CD4-positive, alpha-beta T cell treated with Interleukin-17A for 4 hours (primary cell): ENCODE measurements around the gene HIBADH.
"Not testable (repeated sequence)": the region's sequence is repeated elsewhere in the genome, so short reads cannot be mapped to it uniquely, and the experiment has no call there.

Experiments
- DNase-seq: peaks from one replicate; pipeline ENCODE4 v3.0.0-alpha.2; 2020; ENCODE audit warnings: mixed read lengths

Gene HIBADH

GRCh38 chr7:27533652-27534081 lies 129.0 kb downstream of the HIBADH start:
- DNase-seq: no peak

- no peak for DNase-seq
Observed at GRCh38 chr7:27532314-27532713, 130.4 kb downstream of the HIBADH start.

- no peak for DNase-seq
Observed at GRCh38 chr7:27527348-27527714, 135.4 kb downstream of the HIBADH start.

- no peak for DNase-seq
Observed at GRCh38 chr7:27526611-27527347, 135.9 kb downstream of the HIBADH start.

GRCh38 chr7:27526131-27526530 lies 136.6 kb downstream of the HIBADH start:
- no peak for DNase-seq

GRCh38 chr7:27523321-27523720 lies 139.4 kb downstream of the HIBADH start:
- no peak for DNase-seq

GRCh38 chr7:27522566-27522965 lies 140.1 kb downstream of the HIBADH start:
- DNase-seq: no peak

GRCh38 chr7:27520815-27521790 lies 141.6 kb downstream of the HIBADH start:
- no peak for DNase-seq

GRCh38 chr7:27519793-27520469 lies 142.8 kb downstream of the HIBADH start:
- no peak for DNase-seq

GRCh38 chr7:27518561-27519350 lies 143.9 kb downstream of the HIBADH start:
- no peak for DNase-seq

GRCh38 chr7:27516421-27516820 lies 146.3 kb downstream of the HIBADH start:
- DNase-seq: no peak

- no peak for DNase-seq
Observed at GRCh38 chr7:27515933-27516332, 146.8 kb downstream of the HIBADH start.

- DNase-seq: no peak
Observed at GRCh38 chr7:27514861-27515260, 147.8 kb downstream of the HIBADH start.

GRCh38 chr7:27513885-27514284 lies 148.8 kb downstream of the HIBADH start:
- DNase-seq: no peak

- not testable (repeated sequence) for DNase-seq
Observed at GRCh38 chr7:27511370-27511769, 151.3 kb downstream of the HIBADH start.

- no peak for DNase-seq
Observed at GRCh38 chr7:27510541-27510940, 152.1 kb downstream of the HIBADH start.

GRCh38 chr7:27501879-27502278 lies 160.8 kb downstream of the HIBADH start:
- DNase-seq: not testable (repeated sequence)

- no peak for DNase-seq
Observed at GRCh38 chr7:27501001-27501400, 161.7 kb downstream of the HIBADH start.

GRCh38 chr7:27492224-27492623 lies 170.5 kb downstream of the HIBADH start:
- no peak for DNase-seq

GRCh38 chr7:27491534-27491933 lies 171.1 kb downstream of the HIBADH start:
- DNase-seq: no peak

- no peak for DNase-seq
Observed at GRCh38 chr7:27487509-27487908, 175.2 kb downstream of the HIBADH start.

GRCh38 chr7:27484451-27484850 lies 178.2 kb downstream of the HIBADH start:
- no peak for DNase-seq
